ENCODE data around the gene TBC1D8B. TPM values are rescaled to one million over a fixed set of nuclear protein-coding genes. Genes with fewer than 3 reads are reported as not detected.

TBC1D8B gene
- total and polyA plus RNA-seq, 9 of the 15 experiments (the other 6 are each of a cell fraction or from before 2014, with no cell fraction given), result 0.04 to 0.36 (median 0.10) TPM; not detected in 1

DNA sequence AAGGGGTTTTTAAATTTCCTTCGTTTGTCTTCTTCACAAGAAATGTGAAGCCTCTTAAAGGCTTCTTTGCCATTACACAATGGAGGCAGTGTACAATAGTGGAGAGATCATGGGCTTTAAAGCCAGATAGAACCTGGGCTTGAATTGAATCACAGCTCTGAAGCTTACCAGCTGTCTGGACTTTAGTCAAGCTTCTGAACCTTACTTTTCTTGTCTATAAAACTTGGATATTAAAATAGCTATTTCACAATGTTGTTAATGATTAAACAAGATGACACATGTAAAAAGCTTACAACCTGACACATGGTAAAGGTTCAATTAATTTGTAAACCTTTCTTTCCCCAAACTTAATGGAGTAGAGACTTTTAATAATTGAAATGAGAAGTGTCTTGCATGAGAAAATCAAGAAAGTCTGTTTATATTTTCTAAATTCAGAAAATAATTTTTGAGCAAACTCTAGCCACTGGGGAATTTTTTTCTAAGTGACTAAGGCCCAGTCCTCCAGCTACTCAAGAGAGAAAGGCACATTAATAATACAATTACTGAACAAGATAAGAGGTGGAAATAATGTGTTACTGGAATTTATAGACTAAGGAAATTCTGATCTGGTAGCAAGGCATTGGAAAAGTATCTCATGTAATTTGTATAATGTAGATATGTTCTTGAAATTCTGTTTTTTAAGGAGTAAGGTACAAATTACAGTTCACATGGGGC, 21.7 kb upstream of the TBC1D8B start:
- Histone ChIP-seq H3K27ac (ENCODE audit: extremely low read depth, low read depth, low read length) (no peak overlapping the region), H3K4me2 (ENCODE audit: insufficient read depth, low read length) (no peak overlapping the region), H3K9me3 (replicated peaks; ENCODE audit: control insufficient read depth, insufficient read depth, low read depth, low read length) (no peaks in the 10 kb centered on the region), H4K20me1 (replicated peaks; ENCODE audit: control insufficient read depth, insufficient read depth, low read length) (no peaks in the 10 kb centered on the region), H3K27me3 (ENCODE audit: control insufficient read depth in 2 of 2, insufficient read depth in 2 of 2, low read length in 2 of 2) (no peaks in the 10 kb centered on the region), H3K4me3 (no peak overlapping the region), H3K79me2 (ENCODE audit: control insufficient read depth, insufficient read depth, low read length) (no peaks in the 10 kb centered on the region), H3K9me1 (ENCODE audit: control insufficient read depth, insufficient read depth, low read length) (no peaks in the 10 kb centered on the region), H3K4me1 (replicated peaks in 1 of 2; ENCODE audit: control insufficient read depth in 2 of 2, insufficient read depth in 2 of 2, low read length in 2 of 2) (no peaks in the 10 kb centered on the region), H3K9ac (ENCODE audit: insufficient read depth in 1 of 2, low read depth in 2 of 2, low read length in 2 of 2) (no peak overlapping the region), H2AFZ (ENCODE audit: low read depth, low read length) (no peak overlapping the region), H3K36me3 (ENCODE audit: control insufficient read depth, insufficient read depth, low read length) (no peaks in the 10 kb centered on the region)
- ATAC-seq (no peak), DNase-seq (ENCODE audit: extremely low read depth in 1 of 4, low spot score in 3 of 4) (no peak), FAIRE-seq (no peak)
- 0% methylated on average over 1 of the region's 1 CpG for WGBS (ENCODE audit: insufficient coverage, low coverage, missing lambda C conversion rate)
- ChIA-PET POLR2A (no interaction called here), CTCF (ENCODE audit: low intra/inter-chr PET ratio) (no interaction called here)
- in situ Hi-C loops (cut with MboI), result no loop called here
- BruUV-seq (replicated peaks), result no TSS peak
- intact Hi-C loops (cut with micrococcal nuclease), result no loop called here
- TF ChIP-seq, protein P1, sequence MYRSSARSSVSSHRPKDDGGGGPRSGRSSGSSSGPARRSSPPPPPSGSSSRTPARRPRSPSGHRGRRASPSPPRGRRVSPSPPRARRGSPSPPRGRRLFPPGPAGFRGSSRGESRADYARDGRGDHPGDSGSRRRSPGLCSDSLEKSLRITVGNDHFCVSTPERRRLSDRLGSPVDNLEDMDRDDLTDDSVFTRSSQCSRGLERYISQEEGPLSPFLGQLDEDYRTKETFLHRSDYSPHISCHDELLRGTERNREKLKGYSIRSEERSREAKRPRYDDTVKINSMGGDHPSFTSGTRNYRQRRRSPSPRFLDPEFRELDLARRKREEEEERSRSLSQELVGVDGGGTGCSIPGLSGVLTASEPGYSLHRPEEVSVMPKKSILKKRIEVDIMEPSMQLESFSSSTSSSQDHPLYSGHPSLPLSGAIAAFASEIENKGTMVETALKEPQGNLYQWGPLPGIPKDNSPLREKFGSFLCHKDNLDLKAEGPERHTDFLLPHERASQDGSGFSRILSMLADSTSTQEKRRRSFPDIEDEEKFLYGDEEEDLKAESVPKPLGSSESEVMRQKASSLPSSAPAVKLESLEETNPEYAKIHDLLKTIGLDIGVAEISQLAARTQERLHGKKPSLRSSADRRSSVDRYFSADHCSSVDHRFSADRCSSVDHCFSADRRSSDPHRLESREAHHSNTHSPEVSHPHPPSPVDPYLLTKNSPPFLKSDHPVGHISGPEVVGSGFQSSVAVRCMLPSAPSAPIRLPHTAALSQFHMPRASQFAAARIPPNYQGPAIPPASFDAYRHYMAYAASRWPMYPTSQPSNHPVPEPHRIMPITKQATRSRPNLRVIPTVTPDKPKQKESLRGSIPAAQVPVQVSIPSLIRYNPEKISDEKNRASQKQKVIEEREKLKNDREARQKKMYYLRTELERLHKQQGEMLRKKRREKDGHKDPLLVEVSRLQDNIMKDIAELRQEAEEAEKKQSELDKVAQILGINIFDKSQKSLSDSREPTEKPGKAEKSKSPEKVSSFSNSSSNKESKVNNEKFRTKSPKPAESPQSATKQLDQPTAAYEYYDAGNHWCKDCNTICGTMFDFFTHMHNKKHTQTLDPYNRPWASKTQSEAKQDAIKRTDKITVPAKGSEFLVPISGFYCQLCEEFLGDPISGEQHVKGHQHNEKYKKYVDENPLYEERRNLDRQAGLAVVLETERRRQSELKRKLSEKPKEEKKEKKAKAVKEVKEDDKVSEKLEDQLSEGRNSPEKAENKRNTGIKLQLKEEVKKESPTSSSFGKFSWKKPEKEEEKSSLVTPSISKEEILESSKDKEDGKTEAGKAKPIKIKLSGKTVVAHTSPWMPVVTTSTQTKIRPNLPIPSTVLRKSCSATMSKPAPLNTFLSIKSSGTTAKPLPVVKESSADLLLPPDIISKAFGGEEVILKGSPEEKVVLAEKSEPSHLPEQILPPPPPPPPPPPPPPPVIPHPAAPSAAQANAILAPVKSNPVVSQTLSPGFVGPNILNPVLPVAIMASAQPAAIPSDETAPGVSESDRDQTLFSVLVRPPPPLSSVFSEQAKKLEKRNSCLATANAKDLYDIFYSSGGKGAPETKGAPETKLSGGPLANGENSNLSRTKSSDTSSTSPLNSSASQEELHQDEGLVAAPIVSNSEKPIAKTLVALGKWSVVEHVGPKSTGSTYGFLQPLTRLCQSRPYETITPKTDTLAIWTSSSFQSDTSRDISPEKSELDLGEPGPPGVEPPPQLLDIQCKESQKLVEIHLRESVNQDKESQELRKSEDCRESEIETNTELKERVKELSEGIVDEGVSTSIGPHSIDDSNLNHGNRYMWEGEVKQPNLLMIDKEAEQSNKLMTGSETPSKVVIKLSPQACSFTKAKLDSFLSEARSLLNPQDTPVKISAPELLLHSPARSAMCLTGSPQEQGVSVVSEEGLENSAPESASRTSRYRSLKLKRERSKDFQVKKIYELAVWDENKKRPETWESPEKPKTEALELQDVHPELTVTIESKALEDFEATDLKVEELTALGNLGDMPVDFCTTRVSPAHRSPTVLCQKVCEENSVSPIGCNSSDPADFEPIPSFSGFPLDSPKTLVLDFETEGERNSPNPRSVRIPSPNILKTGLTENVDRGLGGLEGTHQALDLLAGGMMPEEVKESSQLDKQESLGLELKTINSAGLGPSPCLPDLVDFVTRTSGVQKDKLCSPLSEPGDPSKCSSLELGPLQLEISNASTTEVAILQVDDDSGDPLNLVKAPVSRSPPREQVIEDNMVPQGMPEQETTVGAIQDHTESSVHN (IDR thresholded peaks at IDR 0.05; ENCODE audit: borderline replicate concordance in 1 of 2, low read depth in 1 of 2), result no peak
- TF ChIP-seq NBN (IDR thresholded peaks at IDR 0.05; ENCODE audit: low read depth) (no peak), ZNF3 (CRISPR knock-in tag; IDR thresholded peaks at IDR 0.05) (no peak)
- TF ChIP-seq, protein P2, sequence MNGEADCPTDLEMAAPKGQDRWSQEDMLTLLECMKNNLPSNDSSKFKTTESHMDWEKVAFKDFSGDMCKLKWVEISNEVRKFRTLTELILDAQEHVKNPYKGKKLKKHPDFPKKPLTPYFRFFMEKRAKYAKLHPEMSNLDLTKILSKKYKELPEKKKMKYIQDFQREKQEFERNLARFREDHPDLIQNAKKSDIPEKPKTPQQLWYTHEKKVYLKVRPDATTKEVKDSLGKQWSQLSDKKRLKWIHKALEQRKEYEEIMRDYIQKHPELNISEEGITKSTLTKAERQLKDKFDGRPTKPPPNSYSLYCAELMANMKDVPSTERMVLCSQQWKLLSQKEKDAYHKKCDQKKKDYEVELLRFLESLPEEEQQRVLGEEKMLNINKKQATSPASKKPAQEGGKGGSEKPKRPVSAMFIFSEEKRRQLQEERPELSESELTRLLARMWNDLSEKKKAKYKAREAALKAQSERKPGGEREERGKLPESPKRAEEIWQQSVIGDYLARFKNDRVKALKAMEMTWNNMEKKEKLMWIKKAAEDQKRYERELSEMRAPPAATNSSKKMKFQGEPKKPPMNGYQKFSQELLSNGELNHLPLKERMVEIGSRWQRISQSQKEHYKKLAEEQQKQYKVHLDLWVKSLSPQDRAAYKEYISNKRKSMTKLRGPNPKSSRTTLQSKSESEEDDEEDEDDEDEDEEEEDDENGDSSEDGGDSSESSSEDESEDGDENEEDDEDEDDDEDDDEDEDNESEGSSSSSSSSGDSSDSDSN (IDR thresholded peaks at IDR 0.05; ENCODE audit: borderline replicate concordance in 1 of 2, low read depth in 2 of 2, low read length in 2 of 2), result no peak
- TF ChIP-seq, protein P3, sequence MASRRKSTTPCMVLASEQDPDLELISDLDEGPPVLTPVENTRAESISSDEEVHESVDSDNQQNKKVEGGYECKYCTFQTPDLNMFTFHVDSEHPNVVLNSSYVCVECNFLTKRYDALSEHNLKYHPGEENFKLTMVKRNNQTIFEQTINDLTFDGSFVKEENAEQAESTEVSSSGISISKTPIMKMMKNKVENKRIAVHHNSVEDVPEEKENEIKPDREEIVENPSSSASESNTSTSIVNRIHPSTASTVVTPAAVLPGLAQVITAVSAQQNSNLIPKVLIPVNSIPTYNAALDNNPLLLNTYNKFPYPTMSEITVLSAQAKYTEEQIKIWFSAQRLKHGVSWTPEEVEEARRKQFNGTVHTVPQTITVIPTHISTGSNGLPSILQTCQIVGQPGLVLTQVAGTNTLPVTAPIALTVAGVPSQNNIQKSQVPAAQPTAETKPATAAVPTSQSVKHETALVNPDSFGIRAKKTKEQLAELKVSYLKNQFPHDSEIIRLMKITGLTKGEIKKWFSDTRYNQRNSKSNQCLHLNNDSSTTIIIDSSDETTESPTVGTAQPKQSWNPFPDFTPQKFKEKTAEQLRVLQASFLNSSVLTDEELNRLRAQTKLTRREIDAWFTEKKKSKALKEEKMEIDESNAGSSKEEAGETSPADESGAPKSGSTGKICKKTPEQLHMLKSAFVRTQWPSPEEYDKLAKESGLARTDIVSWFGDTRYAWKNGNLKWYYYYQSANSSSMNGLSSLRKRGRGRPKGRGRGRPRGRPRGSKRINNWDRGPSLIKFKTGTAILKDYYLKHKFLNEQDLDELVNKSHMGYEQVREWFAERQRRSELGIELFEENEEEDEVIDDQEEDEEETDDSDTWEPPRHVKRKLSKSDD (conservative IDR thresholded peaks at IDR 0.05; ENCODE audit: low read length), result no peak
